Amygdala (tissue), 56 donors: Measurements from ENCODE around the gene PCP4.

Experiments
- DNase-seq, 56 donors: peaks; one replicate each; lab custom pipeline; 2025; lab: John Stamatoyannopoulos, UW

The PCP4 gene

DNA sequence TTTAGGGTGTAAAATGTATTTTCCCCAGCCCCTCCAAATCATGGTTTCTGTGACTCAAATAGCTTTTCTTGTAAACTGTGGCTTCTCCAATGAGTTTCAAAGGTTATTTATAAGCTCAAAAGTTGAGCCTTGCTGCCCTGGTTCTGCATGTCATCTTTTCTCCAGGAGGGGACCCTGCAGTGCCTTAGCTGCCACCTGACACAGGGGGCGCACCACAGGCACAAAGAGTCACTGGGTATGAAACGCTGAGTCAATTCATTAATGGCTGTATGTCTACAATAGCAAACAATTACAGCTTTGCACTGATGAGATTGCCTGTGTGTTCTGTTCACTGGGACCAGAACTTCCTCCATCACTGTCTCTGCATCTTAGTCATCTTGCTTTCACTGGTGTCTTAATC, 100.8 kb downstream of the PCP4 start:
- no peak for DNase-seq

DNA sequence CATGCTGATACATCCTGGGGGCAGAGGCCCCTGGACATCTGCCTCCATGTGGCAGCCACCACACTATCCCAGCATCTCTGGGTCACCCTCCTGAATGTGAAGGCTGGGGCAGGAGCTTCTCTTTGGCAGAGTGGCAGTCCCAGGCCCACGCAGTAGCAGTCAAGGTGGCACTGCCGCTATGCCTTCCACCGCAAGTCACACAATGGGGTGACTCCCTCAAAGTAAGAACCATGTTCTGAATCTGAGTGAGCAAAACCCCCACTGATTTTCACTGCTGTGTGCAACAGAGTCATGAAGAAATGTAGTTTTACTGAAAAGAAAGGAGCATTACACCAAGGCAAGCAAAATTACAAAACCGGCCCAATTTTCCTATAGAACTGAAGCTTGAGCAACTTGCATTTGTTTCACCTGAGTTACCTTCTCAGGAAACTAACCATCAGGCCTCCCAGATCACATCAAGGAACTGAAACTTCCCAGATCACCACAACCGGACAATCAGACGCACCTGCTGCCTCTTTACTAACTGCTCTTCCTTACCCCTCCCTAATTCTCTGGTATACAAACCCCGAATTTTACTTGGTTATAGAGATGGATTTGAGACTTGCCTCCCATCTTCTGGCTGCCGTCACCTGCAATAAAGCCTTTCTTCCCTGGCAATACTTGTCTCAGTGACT, 102.6 kb downstream of the PCP4 start:
- no peak for DNase-seq

DNA sequence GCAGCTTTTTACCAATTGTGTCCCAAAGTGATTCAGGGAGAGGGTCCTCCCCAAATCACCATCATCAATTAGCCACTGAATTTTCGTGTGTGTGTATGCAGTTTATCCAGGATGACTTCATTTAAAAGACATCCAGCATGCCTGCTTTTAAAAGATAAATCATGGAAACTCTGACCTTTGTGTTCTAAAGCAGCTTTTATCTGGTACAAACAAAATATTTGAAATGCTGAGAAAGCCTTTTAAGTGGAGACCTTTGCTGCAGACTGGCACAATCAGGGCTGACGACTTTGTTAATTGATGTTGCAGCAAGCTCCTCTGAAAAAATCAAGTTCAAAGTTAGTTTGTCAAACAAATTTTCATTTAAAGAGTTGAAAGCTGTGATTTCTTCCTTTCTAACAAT, 104.7 kb downstream of the PCP4 start:
- DNase-seq, result no peak

DNA sequence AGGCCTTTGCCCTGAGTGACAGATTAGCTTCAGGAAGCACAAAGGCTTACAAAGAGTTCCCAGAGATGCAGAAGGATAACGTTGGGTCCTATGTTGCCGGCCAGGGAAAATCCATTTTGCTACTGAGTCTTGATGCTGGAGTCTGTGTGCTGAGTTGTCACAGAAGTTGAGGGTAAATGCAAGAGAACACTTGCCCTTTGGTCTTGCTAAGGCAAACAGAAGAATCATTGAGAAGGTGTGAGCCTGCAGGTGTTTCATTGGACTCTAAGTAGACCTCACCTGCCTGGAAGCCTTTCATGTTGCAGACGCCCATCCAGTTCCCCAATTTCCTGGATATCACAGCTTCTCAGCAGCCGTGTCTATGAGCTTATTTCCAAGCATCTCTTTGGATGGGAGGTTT, 105.2 kb downstream of the PCP4 start:
- DNase-seq, result no peak

DNA sequence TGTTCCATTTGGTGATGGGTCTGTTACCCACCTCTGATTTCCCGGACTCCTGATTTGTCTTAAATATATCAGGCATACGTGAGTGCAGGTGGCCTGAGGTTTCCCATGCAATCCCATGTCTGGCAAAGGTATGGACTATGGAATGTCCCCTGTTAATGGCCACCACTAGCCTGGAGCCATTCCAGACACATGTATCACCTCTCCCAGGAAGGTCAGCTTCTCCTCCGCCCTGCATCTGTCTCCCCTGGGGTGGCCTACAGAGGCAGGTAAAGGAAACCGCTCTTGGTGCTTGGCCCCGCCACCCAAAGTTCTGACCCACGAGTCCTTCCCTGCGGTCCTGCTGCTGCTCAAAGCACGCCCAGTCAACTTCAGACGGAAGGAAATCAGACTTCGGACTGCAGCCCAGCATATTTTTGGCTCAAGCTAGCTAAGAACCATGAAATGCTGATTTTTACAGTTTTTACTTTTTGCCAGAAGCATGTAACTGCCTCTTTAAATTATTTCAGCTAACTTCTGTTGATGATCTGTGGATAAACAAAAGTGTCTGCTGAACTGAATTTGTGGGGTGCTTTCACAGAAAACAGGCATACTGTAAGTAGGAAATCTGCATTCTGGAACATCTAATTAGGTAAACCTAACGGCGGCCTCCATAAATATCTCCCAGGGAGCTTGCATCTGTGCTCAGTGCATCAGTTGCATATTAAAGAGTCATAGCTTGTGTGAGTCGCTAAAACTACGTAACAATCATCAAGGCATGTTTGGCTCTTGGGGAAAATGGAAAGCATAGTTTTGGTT, 105.9 kb downstream of the PCP4 start:
- no peak for DNase-seq

DNA sequence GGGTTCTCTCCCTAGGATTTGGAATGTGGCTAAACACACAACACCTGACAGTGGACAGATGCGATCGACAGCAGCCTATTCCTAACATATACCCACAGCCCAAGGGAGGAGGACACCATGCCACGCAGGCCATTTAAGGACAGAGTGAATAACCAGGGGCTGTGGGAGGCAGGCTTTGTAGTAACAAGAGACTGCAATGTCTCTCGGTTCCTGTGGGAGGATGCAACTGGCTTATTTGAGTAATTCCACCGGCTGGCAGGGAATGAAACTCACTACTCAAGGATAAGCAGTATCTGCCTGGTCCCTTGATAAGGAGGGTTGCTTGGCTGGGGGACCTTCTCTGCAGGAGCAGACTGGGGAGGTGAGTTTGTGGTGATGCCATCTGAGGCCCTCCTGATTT, 109.6 kb downstream of the PCP4 start:
- DNase-seq, result peak in 7 of 56 donors; percentile 2 to 13 (median 7)
